ENCODE data around the gene PDE11A.
"Not testable (repeated sequence)": the region's sequence is repeated elsewhere in the genome, so short reads cannot be mapped to it uniquely, and the experiment has no call there.

The PDE11A gene

DNA sequence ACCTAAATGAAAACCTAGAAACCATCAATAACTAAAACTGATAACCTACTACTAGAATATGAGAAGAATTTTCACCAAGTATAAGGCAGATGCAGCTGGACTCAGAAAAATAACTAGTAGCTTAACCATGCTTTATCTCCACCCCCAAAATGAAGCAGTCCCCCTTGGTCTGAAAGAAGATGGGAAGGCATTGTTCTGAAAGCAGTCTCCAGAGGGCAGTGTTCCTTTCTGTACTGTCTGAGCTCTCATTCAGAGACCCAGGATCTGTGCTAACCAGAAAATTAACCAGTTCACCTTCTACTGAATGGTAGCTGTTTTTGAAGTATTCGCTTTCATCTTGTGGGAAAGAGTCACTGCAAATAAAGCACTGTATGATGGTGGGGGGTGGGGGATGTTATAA lies 273.0 kb downstream of the PDE11A start:
- no peaks in the 10 kb centered on the region for H3K9me3 Mint-ChIP-seq
- CTCF ChIA-PET, result interaction anchor here (0.7 to 1.2 kb wide), 5 partner anchors 12 to 76 kb away, joined by 3 to 4 read pairs (median 3); no protein-coding TSS in a partner anchor
- H3K4me1 Mint-ChIP-seq, result no peaks in the 10 kb centered on the region
- H3K27ac Mint-ChIP-seq, result no peak overlapping the region
- H3K36me3 Mint-ChIP-seq, result no peaks in the 10 kb centered on the region
- no peak overlapping the region for H3K4me3 Mint-ChIP-seq
- no peak for DNase-seq
- peaks cover 23% of the 10 kb centered on the region for H3K27me3 Mint-ChIP-seq

DNA sequence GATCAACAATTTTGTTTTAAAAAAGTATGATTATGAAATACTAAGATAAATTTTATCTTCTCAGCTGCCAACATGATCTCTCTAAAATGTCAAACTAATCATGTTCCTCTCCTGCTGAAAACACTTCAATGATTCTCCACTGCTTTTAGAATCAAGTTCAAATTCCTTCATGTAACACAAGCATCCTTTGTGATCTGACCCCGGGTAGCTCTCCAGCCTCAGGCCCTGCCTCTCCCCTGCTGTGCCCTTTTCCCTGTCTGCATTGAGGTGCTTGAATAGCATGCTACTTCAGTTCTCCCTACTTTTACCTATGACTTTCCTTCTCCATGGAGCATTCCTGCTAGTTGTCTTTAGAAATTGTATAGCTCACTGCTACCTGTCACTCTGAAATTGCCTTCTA lies 274.8 kb downstream of the PDE11A start:
- H3K27ac Mint-ChIP-seq, result no peak overlapping the region
- DNase-seq, result no peak

DNA sequence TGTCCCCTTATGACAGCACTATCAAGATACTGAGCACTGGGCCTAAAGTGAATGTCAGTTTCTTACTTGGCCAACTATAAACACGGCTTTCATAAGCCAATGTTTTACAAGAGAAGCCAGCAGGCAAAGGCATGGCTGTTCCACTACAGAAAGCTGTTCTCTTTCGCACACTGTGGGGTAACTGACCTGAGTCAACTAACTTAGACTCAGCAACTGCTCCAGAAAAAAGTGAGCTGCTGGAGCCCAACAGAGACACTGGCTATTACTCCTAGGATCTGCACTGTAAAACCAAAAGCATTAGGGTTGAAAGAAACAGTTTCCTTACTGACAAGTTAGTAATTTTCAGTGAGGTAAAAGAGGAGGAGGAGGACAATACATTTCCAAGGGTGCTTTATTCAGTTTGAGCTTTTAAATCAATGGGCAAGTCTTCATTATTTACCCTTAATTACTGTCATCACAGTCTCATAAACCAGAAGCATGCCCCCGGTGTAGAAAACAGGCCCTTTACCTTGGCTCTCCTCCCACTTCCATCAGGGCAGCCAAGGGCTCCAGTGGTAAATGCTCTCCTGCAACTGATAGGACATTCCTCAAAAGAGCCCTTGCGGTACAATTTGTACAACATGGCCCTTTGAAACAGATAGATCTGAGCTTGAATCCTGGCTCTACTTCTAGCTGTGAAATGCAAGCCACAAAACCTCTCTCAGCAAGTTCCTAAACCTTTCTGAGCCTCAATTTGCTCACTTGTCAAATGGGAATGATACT lies 275.7 kb downstream of the PDE11A start:
- no peaks in the 10 kb centered on the region for H3K36me3 Mint-ChIP-seq
- H3K27me3 Mint-ChIP-seq, result peaks cover 12% of the 10 kb centered on the region
- DNase-seq, result no peak
- CTCF ChIA-PET, result no interaction called here
- no peak overlapping the region for H3K27ac Mint-ChIP-seq
- no peaks in the 10 kb centered on the region for H3K9me3 Mint-ChIP-seq
- H3K4me1 Mint-ChIP-seq, result no peaks in the 10 kb centered on the region
- H3K4me3 Mint-ChIP-seq, result no peak overlapping the region

More for the DNA sequence above, 274.8 kb downstream of the PDE11A start:
- Mint-ChIP-seq H3K36me3 (no peaks in the 10 kb centered on the region), H3K4me3 (no peak overlapping the region), H3K27me3 (peaks cover 12% of the 10 kb centered on the region), H3K4me1 (no peaks in the 10 kb centered on the region), H3K9me3 (no peaks in the 10 kb centered on the region)
- CTCF ChIA-PET, result interaction anchor here (0.6 kb wide), 1 partner anchor 35 kb away, joined by 3 read pairs; no protein-coding TSS in a partner anchor

DNA sequence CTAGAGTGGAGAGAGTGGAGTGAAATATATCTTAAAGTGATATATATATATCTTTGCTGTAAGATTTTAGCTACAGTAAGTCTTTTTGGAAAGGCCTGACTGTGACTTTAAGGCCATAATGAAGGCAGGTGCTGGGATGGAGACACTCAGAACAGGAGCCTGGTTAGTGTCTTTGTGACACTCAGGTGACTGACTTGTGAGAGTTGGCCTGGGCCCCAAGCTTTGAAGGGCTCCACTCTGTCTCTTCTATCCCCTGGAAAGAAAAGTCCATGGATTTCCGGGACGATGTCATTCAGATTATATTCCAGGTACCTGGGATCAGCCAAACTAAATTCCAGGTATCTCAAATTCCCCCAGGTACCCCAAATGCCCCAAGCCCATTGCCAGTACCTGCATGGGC lies 276.6 kb downstream of the PDE11A start:
- CTCF ChIA-PET, result no interaction called here
- H3K4me3 Mint-ChIP-seq, result no peak overlapping the region
- DNase-seq, result no peak
- H3K4me1 Mint-ChIP-seq, result no peaks in the 10 kb centered on the region
- no peak overlapping the region for H3K27ac Mint-ChIP-seq
- no peaks in the 10 kb centered on the region for H3K36me3 Mint-ChIP-seq
- H3K9me3 Mint-ChIP-seq, result no peaks in the 10 kb centered on the region
- H3K27me3 Mint-ChIP-seq, result peaks cover 12% of the 10 kb centered on the region

- not testable (repeated sequence) for H3K36me3 Mint-ChIP-seq, H3K27me3 Mint-ChIP-seq, H3K4me3 Mint-ChIP-seq, DNase-seq, H3K27ac Mint-ChIP-seq, H3K9me3 Mint-ChIP-seq
- CTCF ChIA-PET, result interaction anchor here (1.1 kb wide), 1 partner anchor 21 kb away, joined by 3 read pairs; no protein-coding TSS in a partner anchor
- H3K4me1 Mint-ChIP-seq, result peaks cover 39% of the 10 kb centered on the region
Observed at GRCh38 chr2:177785143-177785542, 287.4 kb downstream of the PDE11A start.

GRCh38 chr2:177784745-177785067 lies 287.9 kb downstream of the PDE11A start:
- Mint-ChIP-seq H3K4me3 (no peak overlapping the region), H3K27me3 (no peaks in the 10 kb centered on the region)
- CTCF ChIA-PET, result interaction anchor here (1.1 kb wide), 1 partner anchor 20 kb away, joined by 3 read pairs; no protein-coding TSS in a partner anchor

GRCh38 chr2:177783835-177784744 lies 288.5 kb downstream of the PDE11A start:
- peak; percentile 33 for DNase-seq
- Mint-ChIP-seq H3K4me3 (no peak overlapping the region), H3K4me1 (peaks cover 44% of the 10 kb centered on the region), H3K9me3 (peaks cover 4% of the 10 kb centered on the region), H3K27me3 (no peaks in the 10 kb centered on the region), H3K27ac (peak overlapping the region; percentile 81), H3K36me3 (peaks cover 4% of the 10 kb centered on the region)
- CTCF ChIA-PET, result interaction anchor here (1.1 kb wide), 1 partner anchor 20 kb away, joined by 3 read pairs; no protein-coding TSS in a partner anchor

More at GRCh38 chr2:177784745-177785067, 287.9 kb downstream of the PDE11A start:
- no peak for DNase-seq
- H3K27ac Mint-ChIP-seq, result peak overlapping the region; percentile 81
- H3K36me3 Mint-ChIP-seq, result peaks cover 4% of the 10 kb centered on the region
- peaks cover 42% of the 10 kb centered on the region for H3K4me1 Mint-ChIP-seq
- H3K9me3 Mint-ChIP-seq, result peaks cover 4% of the 10 kb centered on the region

GRCh38 chr2:177783091-177783490 lies 289.5 kb downstream of the PDE11A start:
- Mint-ChIP-seq H3K4me3 (no peak overlapping the region), H3K27me3 (no peaks in the 10 kb centered on the region), H3K4me1 (peaks cover 44% of the 10 kb centered on the region), H3K27ac (no peak overlapping the region), H3K9me3 (peaks cover 4% of the 10 kb centered on the region), H3K36me3 (peaks cover 4% of the 10 kb centered on the region)
- DNase-seq, result no peak
- CTCF ChIA-PET, result interaction anchor here (0.7 to 1.3 kb wide), 2 partner anchors 11 to 14 kb away, joined by 3 to 4 read pairs; no protein-coding TSS in a partner anchor

GRCh38 chr2:177782613-177783012 lies 290.0 kb downstream of the PDE11A start:
- H3K4me3 Mint-ChIP-seq, result no peak overlapping the region
- H3K9me3 Mint-ChIP-seq, result peaks cover 4% of the 10 kb centered on the region
- CTCF ChIA-PET, result interaction anchor here (0.7 to 1.3 kb wide), 3 partner anchors 10 to 469 kb away, joined by 3 to 4 read pairs (median 3); no protein-coding TSS in a partner anchor
- peaks cover 4% of the 10 kb centered on the region for H3K36me3 Mint-ChIP-seq
- H3K4me1 Mint-ChIP-seq, result peaks cover 44% of the 10 kb centered on the region
- DNase-seq, result no peak
- no peaks in the 10 kb centered on the region for H3K27me3 Mint-ChIP-seq
- H3K27ac Mint-ChIP-seq, result no peak overlapping the region

DNA sequence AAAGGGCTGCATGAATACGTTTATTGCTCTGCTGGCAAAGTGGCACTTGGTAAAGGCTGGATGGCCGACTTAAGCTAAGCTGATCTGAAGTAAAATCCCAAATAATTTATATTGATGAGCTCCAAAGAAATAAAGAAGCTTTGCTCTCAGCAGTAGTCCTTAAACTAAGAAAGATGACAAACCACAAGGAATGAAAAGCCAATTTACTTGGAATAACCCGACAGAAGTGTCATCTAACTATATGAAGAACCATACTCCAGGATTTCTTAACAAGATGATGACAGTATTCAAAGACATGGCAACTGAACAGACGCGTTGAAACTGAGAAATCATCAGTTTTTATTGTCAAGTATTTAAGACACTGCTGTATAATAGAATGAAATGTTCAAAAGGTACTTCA lies 294.1 kb downstream of the PDE11A start:
- CTCF ChIA-PET, result interaction anchor here (0.6 kb wide), 1 partner anchor 1012 kb away, joined by 3 read pairs; no protein-coding TSS in a partner anchor
- H3K4me3 Mint-ChIP-seq, result no peak overlapping the region
- DNase-seq, result no peak
- H3K4me1 Mint-ChIP-seq, result peaks cover 25% of the 10 kb centered on the region
- no peaks in the 10 kb centered on the region for H3K27me3 Mint-ChIP-seq
- no peaks in the 10 kb centered on the region for H3K36me3 Mint-ChIP-seq
- no peak overlapping the region for H3K27ac Mint-ChIP-seq
- H3K9me3 Mint-ChIP-seq, result no peaks in the 10 kb centered on the region

DNA sequence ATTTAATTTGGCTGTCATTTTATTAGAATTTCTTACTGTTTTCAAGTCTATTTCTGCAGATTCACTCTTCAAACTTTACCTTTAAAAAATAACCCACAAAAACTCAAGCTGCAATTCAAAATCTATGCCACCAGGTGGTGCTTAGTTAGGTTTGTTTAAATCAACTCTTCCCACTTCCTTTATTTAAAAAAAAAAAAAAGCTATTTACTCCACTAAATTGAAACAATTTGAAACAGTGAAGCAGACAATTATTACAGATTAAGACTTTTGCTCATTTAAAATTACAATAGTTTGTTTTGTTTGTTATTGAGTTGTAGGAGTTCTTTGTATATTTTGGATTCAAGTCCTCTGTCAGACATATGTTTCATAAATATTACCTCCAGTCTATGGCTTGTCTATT lies 300.0 kb downstream of the PDE11A start:
- Mint-ChIP-seq H3K27ac (no peak overlapping the region), H3K4me1 (peaks cover 4% of the 10 kb centered on the region), H3K36me3 (no peaks in the 10 kb centered on the region), H3K4me3 (no peak overlapping the region), H3K27me3 (no peaks in the 10 kb centered on the region), H3K9me3 (no peaks in the 10 kb centered on the region)
- CTCF ChIA-PET, result interaction anchor here (0.6 to 2.1 kb wide), 5 partner anchors 9 to 144 kb away, joined by 3 to 7 read pairs (median 4); no protein-coding TSS in a partner anchor
- peak; percentile 38 for DNase-seq

DNA sequence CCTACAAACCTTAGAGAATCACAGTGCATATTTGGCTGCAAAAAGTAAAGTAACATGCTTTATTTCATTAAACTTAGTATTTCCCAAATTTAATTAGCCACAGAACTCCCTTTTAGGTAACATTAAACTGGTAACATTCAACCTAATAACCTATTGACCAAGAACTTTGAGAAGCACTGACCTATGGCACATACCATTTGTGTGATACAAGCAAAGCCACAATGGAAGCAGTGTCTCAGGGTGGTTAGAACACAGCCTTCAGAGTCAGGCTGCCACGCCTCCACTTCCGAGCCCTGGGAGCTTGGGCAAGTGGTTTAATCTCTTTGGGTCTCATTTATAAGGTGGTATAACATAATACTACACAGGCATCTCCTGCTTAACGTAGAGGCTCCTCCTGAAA lies 301.4 kb downstream of the PDE11A start:
- Mint-ChIP-seq H3K4me3 (no peak overlapping the region), H3K27me3 (no peaks in the 10 kb centered on the region), H3K36me3 (no peaks in the 10 kb centered on the region), H3K27ac (no peak overlapping the region), H3K4me1 (peaks cover 4% of the 10 kb centered on the region), H3K9me3 (no peaks in the 10 kb centered on the region)
- DNase-seq, result no peak
- CTCF ChIA-PET, result interaction anchor here (1.5 kb wide), 1 partner anchor 435 kb away, joined by 4 read pairs; no protein-coding TSS in a partner anchor

- Mint-ChIP-seq H3K9me3 (no peaks in the 10 kb centered on the region), H3K4me1 (peaks cover 7% of the 10 kb centered on the region), H3K27ac (no peak overlapping the region), H3K36me3 (no peaks in the 10 kb centered on the region), H3K4me3 (no peak overlapping the region), H3K27me3 (peaks cover 10% of the 10 kb centered on the region)
- CTCF ChIA-PET, result interaction anchor here (1.0 to 1.7 kb wide), 3 partner anchors 16 to 603 kb away, joined by 3 read pairs; no protein-coding TSS in a partner anchor
- no peak for DNase-seq
Observed at GRCh38 chr2:177767768-177768167, 304.8 kb downstream of the PDE11A start.

DNA sequence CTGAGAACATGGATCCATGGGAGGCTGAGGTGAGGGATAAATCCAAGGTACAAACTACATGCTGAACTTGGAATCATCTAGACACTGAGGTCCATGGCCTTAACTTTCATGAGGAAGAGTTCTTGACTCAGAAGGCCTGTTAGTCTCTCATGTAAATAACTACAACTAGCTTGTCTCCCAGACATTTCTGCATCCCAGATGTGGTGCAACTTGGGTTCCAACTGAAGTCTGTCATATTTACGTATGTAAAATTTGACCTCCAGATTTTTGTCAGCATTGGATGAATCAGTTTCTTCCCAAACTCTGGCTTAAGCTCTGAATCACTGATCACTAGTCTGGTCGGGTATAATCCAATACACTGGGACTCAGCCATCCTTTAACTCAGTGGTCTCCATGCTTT lies 306.9 kb downstream of the PDE11A start:
- Mint-ChIP-seq H3K4me3 (no peak overlapping the region), H3K4me1 (peaks cover 7% of the 10 kb centered on the region), H3K36me3 (no peaks in the 10 kb centered on the region), H3K27ac (no peak overlapping the region), H3K27me3 (peaks cover 20% of the 10 kb centered on the region), H3K9me3 (no peaks in the 10 kb centered on the region)
- no peak for DNase-seq
- CTCF ChIA-PET, result interaction anchor here (1.0 kb wide), 1 partner anchor 601 kb away, joined by 3 read pairs; no protein-coding TSS in a partner anchor

All from activated naive CD4-positive, alpha-beta T cell treated with anti-CD3 and anti-CD28 coated beads, Interleukin-2, amount 10 ng/mL, durations not matched to agents 7 days and 5 days (primary cell).